22Rv1 (cell line): ENCODE data around the gene FGD2.

ENCODE experiments used
- CTCF ChIP-seq: fragments of 450-650 bp; IDR thresholded peaks from 2 replicates; pipeline ENCODE4 v1.5.1; 2017; ENCODE audit warnings: mild to moderate bottlenecking
- ZFX ChIP-seq: fragments of 450-650 bp; IDR thresholded peaks from 2 replicates; pipeline ENCODE4 v1.6.1; 2017; ENCODE audit warnings: antibody characterized with exemption, borderline replicate concordance

- TF ChIP-seq CTCF (peak; percentile 80), ZFX (no peak)
These were observed 24.0 kb downstream of the FGD2 start for GRCh38 chr6:37029249-37029971.
